Pulmonary artery endothelial cell (primary cell): ENCODE measurements around the gene LPP. TPM values are rescaled to one million over a fixed set of nuclear protein-coding genes. Genes with fewer than 3 reads are reported as not detected.

Experiments
- DNase-seq: peaks from one replicate; pipeline ENCODE4 v3.0.0-alpha.2; 2011; ENCODE audit warnings: low read depth, low spot score
- total RNA-seq: library from RNA; depleted of rRNA; stranded (reverse); fragments of >200 nt; gene quantifications from 2 replicates; pipeline ENCODE4 v1.2.3, GENCODE V29; 2014

Gene LPP
- total RNA-seq, 1 donor from 2014 or later = 31.5 TPM

GRCh38 chr3:188901126-188901525 is 747.2 kb downstream of the LPP start:
- DNase-seq = peak; percentile 52

- no peak for DNase-seq
These were observed 747.8 kb downstream of the LPP start for GRCh38 chr3:188901671-188902287.

GRCh38 chr3:188904670-188905069 is 750.7 kb downstream of the LPP start:
- no peak for DNase-seq

GRCh38 chr3:188905547-188905946 is 751.6 kb downstream of the LPP start:
- no peak for DNase-seq

- DNase-seq = no peak
These were observed 752.3 kb downstream of the LPP start for GRCh38 chr3:188906236-188906635.

- DNase-seq = no peak
These were observed 754.3 kb downstream of the LPP start for GRCh38 chr3:188908002-188908850.

GRCh38 chr3:188911026-188911850 is 757.3 kb downstream of the LPP start:
- no peak for DNase-seq

GRCh38 chr3:188913084-188913483 is 759.1 kb downstream of the LPP start:
- DNase-seq = no peak

- peak; percentile 39 for DNase-seq
These were observed 760.6 kb downstream of the LPP start for GRCh38 chr3:188914552-188914951.

- no peak for DNase-seq
These were observed 761.2 kb downstream of the LPP start for GRCh38 chr3:188915127-188915526.

- DNase-seq = no peak
These were observed 763.0 kb downstream of the LPP start for GRCh38 chr3:188916934-188917401.

- DNase-seq = no peak
These were observed 764.1 kb downstream of the LPP start for GRCh38 chr3:188918093-188918492.

GRCh38 chr3:188923671-188924070 is 769.7 kb downstream of the LPP start:
- DNase-seq = no peak

GRCh38 chr3:188925376-188925775 is 771.4 kb downstream of the LPP start:
- DNase-seq = no peak

- no peak for DNase-seq
These were observed 772.2 kb downstream of the LPP start for GRCh38 chr3:188926111-188926510.

GRCh38 chr3:188926741-188927511 is 773.0 kb downstream of the LPP start:
- no peak for DNase-seq

- no peak for DNase-seq
These were observed 774.0 kb downstream of the LPP start for GRCh38 chr3:188927971-188928370.

- DNase-seq = no peak
These were observed 775.2 kb downstream of the LPP start for GRCh38 chr3:188929137-188929536.

- no peak for DNase-seq
These were observed 777.1 kb downstream of the LPP start for GRCh38 chr3:188931036-188931435.

GRCh38 chr3:188931531-188931930 is 777.6 kb downstream of the LPP start:
- DNase-seq = no peak

- no peak for DNase-seq
These were observed 781.0 kb downstream of the LPP start for GRCh38 chr3:188934989-188935388.
